Fibroblast of the aortic adventitia (primary cell): Measurements from ENCODE around the gene SLC25A13. TPM values are rescaled to one million over a fixed set of nuclear protein-coding genes. Genes with fewer than 3 reads are reported as not detected.

Source experiments
- DNase-seq: peaks from one replicate; pipeline ENCODE4 v3.0.0-alpha.2; 2010; ENCODE audit warnings: low read depth
- H3K4me3 ChIP-seq: 2 replicates; pipeline ENCODE4 v1.5.1; 2011; ENCODE audit warnings: low read depth, mild to moderate bottlenecking, control low read depth, low read length, moderate library complexity
- total RNA-seq: library from RNA; depleted of rRNA; stranded (reverse); fragments of >200 nt; gene quantifications from 2 replicates; pipeline ENCODE4 v1.2.3, GENCODE V29; 2012; ENCODE audit warnings: low replicate concordance
- TF ChIP-seq, protein P1 (sequence below): IDR thresholded peaks from 2 replicates; pipeline ENCODE4 v1.5.1; 2011; ENCODE audit warnings: mild to moderate bottlenecking, low read length, control low read depth, inconsistent platforms; ENCODE audit not compliant: insufficient read depth

SLC25A13 gene
- total RNA-seq, 1 donor: 14.3 TPM

GRCh38 chr7:96248405-96248804 is 73.5 kb downstream of the SLC25A13 start:
- no peak overlapping the region for H3K4me3 ChIP-seq
- TF ChIP-seq, protein P1, sequence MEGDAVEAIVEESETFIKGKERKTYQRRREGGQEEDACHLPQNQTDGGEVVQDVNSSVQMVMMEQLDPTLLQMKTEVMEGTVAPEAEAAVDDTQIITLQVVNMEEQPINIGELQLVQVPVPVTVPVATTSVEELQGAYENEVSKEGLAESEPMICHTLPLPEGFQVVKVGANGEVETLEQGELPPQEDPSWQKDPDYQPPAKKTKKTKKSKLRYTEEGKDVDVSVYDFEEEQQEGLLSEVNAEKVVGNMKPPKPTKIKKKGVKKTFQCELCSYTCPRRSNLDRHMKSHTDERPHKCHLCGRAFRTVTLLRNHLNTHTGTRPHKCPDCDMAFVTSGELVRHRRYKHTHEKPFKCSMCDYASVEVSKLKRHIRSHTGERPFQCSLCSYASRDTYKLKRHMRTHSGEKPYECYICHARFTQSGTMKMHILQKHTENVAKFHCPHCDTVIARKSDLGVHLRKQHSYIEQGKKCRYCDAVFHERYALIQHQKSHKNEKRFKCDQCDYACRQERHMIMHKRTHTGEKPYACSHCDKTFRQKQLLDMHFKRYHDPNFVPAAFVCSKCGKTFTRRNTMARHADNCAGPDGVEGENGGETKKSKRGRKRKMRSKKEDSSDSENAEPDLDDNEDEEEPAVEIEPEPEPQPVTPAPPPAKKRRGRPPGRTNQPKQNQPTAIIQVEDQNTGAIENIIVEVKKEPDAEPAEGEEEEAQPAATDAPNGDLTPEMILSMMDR: no peak
- DNase-seq: no peak

DNA sequence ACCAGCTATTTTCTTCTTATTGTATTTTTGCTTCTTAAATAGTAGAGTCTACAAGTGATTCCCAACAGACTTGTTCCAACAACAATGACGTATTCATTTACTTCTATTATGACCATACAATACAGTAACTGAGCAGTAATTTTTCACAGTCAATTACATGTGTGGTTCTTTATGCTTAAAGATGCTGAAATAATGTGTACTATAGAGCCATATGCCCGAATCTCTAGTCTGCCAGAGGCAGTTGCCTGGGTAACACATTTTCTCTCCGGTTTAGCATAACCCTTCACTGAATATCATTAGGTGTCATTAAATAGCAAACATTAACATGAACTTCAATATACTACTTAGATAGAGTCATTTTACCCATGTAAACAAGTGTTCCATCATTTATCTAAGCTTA is 75.0 kb downstream of the SLC25A13 start:
- TF ChIP-seq, protein P1: no peak
- H3K4me3 ChIP-seq: no peak overlapping the region
- DNase-seq: no peak

DNA sequence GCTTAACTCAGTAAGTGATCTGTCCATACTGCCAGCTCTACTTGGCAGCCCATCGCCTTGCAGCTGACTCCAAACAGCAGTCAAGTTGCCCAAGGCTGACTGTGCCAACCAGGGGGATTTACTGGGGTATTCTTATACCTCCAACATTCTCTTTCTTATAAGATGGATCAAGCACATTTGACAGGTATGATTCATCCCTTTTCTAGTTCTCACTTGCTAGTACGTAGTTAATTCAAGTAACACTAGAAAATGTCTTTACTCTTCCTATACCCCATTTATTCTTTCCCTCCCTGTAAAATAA is 77.0 kb downstream of the SLC25A13 start:
- TF ChIP-seq, protein P1: no peak
- no peak overlapping the region for H3K4me3 ChIP-seq
- no peak for DNase-seq

DNA sequence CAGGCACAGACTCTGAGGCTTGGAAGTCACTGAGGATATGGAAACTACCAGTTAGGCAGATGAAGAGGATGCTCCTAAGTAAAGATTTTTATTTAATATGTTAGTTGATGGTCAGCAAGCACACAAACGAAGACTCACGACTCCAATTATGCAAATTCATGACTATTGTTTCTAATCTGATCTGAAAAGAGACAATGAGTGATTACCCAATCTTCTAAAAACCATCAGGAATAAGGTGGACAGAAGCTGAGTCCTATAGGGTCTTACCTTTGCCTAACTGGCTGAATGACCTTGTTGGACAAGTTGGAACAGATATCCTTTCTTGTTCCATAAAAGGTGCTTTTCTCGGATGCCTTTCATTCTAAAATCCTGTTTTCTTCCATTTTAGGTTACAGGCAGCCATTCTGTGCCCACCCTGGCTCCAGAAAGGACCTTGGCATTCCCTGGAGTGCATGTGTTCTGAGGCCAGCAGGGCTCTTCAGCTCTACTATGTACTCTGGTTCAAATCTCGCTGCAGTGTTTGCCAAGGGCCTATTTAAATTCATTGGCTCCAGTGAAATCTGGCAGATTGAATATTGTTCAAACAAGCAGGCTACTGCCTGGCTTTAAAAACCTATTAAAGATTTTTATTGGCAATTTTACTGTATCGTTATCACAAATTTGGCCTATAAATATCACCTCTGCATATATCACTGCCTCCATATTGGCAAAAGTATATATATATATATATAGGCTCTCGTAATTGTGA is 77.5 kb downstream of the SLC25A13 start:
- TF ChIP-seq, protein P1: no peak

GRCh38 chr7:96243241-96243640 is 78.7 kb downstream of the SLC25A13 start:
- H3K4me3 ChIP-seq: no peak overlapping the region
- DNase-seq: no peak
- TF ChIP-seq, protein P1: no peak

More for the DNA sequence above, 77.5 kb downstream of the SLC25A13 start:
- no peak for DNase-seq
- H3K4me3 ChIP-seq: no peak overlapping the region

GRCh38 chr7:96241855-96242254 is 80.0 kb downstream of the SLC25A13 start:
- H3K4me3 ChIP-seq: no peak overlapping the region
- TF ChIP-seq, protein P1: no peak
- DNase-seq: no peak
